ENCODE data around the gene ARL4A. TPM values are rescaled to one million over a fixed set of nuclear protein-coding genes. Genes with fewer than 3 reads are reported as not detected.

Gene ARL4A
- total and polyA plus RNA-seq, 9 of the 15 experiments (the other 6 are each of a cell fraction or from before 2014, with no cell fraction given) = 118 to 688 (median 172) TPM

- TF ChIP-seq, protein P1, sequence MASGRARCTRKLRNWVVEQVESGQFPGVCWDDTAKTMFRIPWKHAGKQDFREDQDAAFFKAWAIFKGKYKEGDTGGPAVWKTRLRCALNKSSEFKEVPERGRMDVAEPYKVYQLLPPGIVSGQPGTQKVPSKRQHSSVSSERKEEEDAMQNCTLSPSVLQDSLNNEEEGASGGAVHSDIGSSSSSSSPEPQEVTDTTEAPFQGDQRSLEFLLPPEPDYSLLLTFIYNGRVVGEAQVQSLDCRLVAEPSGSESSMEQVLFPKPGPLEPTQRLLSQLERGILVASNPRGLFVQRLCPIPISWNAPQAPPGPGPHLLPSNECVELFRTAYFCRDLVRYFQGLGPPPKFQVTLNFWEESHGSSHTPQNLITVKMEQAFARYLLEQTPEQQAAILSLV (tag; IDR thresholded peaks at IDR 0.05) = peak; percentile 42
- TF ChIP-seq ZBTB5 (IDR thresholded peaks at IDR 0.05) (no peak), OTX1 (CRISPR knock-in tag; IDR thresholded peaks at IDR 0.05) (0 out of 2 replicates have a peak, but pooled peaks have one; percentile 12), HDAC8 (tag; IDR thresholded peaks at IDR 0.05) (0 out of 2 replicates have a peak, but pooled peaks have one; percentile 43), ZNF274 (IDR thresholded peaks at IDR 0.05; ENCODE audit: borderline replicate concordance, low read depth, low read length) (no peak), CBX8 (IDR thresholded peaks at IDR 0.05; ENCODE audit: borderline replicate concordance, extremely low read depth, low read depth, low read length, poor library complexity, severe bottlenecking) (no peak), HCFC1 (IDR thresholded peaks at IDR 0.05; ENCODE audit: low read depth, low read length) (peak; percentile 54; the same call in 1 of the 2 replicates), NUFIP1 (IDR thresholded peaks at IDR 0.05; ENCODE audit: partially characterized antibody) (peak; percentile 67), CHD1 (IDR thresholded peaks at IDR 0.05; ENCODE audit: low read length) (peak; percentile 82), HDGF (IDR thresholded peaks at IDR 0.05) (no peak), KDM1A (IDR thresholded peaks at IDR 0.05) (peak; percentile 69 to 84), ZNF24 (IDR thresholded peaks at IDR 0.05) (peak; percentile 66), EWSR1 (IDR thresholded peaks at IDR 0.05; ENCODE audit: borderline replicate concordance, low read depth, partially characterized antibody) (no peak), NCOA1 (IDR thresholded peaks at IDR 0.05; ENCODE audit: low read depth) (0 out of 2 replicates have a peak, but pooled peaks have one; percentile 23), WHSC1 (IDR thresholded peaks at IDR 0.05; ENCODE audit: low read length) (no peak), SRSF1 (IDR thresholded peaks at IDR 0.05; ENCODE audit: low read depth, low read length) (no peak), SUPT5H (IDR thresholded peaks at IDR 0.05) (peak; percentile 86), CBX3 (IDR thresholded peaks at IDR 0.05; ENCODE audit: borderline replicate concordance in 1 of 2, low read length in 2 of 2) (peak in 1 of 2 experiments; percentile 59; a peak in 1 of 3 replicates), ZFP91 (CRISPR knock-in tag; IDR thresholded peaks at IDR 0.05) (no peak)
- TF ChIP-seq, protein P2, sequence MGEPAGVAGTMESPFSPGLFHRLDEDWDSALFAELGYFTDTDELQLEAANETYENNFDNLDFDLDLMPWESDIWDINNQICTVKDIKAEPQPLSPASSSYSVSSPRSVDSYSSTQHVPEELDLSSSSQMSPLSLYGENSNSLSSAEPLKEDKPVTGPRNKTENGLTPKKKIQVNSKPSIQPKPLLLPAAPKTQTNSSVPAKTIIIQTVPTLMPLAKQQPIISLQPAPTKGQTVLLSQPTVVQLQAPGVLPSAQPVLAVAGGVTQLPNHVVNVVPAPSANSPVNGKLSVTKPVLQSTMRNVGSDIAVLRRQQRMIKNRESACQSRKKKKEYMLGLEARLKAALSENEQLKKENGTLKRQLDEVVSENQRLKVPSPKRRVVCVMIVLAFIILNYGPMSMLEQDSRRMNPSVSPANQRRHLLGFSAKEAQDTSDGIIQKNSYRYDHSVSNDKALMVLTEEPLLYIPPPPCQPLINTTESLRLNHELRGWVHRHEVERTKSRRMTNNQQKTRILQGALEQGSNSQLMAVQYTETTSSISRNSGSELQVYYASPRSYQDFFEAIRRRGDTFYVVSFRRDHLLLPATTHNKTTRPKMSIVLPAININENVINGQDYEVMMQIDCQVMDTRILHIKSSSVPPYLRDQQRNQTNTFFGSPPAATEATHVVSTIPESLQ (CRISPR knock-in tag; IDR thresholded peaks at IDR 0.05) = 0 out of 2 replicates have a peak, but pooled peaks have one; percentile 12
- TF ChIP-seq, protein P3, sequence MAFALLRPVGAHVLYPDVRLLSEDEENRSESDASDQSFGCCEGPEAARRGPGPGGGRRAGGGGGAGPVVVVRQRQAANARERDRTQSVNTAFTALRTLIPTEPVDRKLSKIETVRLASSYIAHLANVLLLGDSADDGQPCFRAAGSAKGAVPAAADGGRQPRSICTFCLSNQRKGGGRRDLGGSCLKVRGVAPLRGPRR (CRISPR knock-in tag; IDR thresholded peaks at IDR 0.05) = 0 out of 2 replicates have a peak, but pooled peaks have one; percentile 11
These were observed 28.1 kb downstream of the ARL4A start (continued) for GRCh38 chr7:12715372-12716133.
